Tongue (tissue), 2 donors: ENCODE data around the gene IL17RB. TPM values are rescaled to one million over a fixed set of nuclear protein-coding genes. Genes with fewer than 3 reads are reported as not detected.

ENCODE experiments used
- DNase-seq: peaks from one replicate; pipeline ENCODE4 v3.0.0-alpha.2; 2015
- total RNA-seq: library from RNA; depleted of rRNA; stranded (reverse); fragments of >200 nt; gene quantifications from one replicate; pipeline ENCODE4 v1.2.3, GENCODE V29; 2014

The IL17RB gene
- total RNA-seq, 1 donor from 2014 or later, result 1.0 TPM

DNA sequence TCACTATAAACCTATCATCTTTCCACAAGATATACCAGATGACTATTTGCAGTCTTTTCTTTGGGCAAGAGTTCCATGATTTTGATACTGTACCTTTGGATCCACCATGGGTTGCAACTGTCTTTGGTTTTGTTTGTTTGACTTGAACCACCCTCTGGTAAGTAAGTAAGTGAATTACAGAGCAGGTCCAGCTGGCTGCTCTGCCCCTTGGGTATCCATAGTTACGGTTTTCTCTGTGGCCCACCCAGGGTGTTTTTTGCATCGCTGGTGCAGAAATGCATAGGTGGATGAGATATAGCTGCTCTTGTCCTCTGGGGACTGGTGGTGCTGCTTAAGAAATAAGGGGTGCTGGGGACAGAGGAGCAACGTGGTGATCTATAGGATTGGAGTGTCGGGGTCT, 33.9 kb upstream of the IL17RB start:
- DNase-seq, result no peak

DNA sequence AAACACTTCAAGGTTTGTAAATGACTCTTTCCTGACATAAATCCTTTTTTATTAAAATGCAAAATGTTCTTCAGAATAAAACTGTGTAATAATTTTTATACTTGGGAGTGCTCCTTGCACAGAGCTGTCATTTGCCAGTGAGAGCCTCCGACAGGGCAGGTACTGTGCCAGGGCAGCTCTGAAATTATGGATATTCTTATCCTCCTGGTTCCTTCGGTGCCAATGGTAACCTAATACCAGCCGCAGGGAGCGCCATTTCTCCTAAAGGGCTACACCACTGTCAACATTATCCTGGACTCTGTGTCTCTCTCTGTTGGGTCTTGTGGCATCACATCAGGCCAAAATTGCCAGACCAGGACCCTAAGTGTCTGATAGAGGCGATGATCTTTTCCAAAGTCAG, 33.1 kb upstream of the IL17RB start:
- DNase-seq, result no peak

DNA sequence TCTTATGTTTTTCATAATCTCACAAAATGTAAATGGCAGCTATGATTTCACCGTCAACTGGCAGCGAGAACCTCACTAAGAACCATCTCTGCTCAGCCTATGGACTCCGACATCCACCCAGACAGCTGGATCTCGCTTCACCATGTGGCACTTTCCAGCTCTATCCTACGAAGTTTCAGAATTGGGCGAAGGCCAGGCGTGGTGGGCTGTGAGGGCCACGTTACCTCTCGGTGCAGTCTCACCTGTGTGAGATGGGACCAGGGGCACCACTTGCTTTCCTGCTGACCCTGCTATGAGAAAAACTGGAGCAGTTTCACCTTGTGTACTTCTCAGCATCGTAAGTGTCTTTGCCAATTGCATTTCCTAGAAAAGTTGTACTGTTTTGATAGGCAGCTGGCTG, 32.5 kb upstream of the IL17RB start:
- no peak for DNase-seq

GRCh38 chr3:53815067-53815466, 31.3 kb upstream of the IL17RB start:
- DNase-seq, result no peak

GRCh38 chr3:53815651-53816050, 30.7 kb upstream of the IL17RB start:
- no peak for DNase-seq

GRCh38 chr3:53816425-53816824, 29.9 kb upstream of the IL17RB start:
- no peak for DNase-seq

- no peak for DNase-seq
These were observed 29.2 kb upstream of the IL17RB start for GRCh38 chr3:53817211-53817610.

DNA sequence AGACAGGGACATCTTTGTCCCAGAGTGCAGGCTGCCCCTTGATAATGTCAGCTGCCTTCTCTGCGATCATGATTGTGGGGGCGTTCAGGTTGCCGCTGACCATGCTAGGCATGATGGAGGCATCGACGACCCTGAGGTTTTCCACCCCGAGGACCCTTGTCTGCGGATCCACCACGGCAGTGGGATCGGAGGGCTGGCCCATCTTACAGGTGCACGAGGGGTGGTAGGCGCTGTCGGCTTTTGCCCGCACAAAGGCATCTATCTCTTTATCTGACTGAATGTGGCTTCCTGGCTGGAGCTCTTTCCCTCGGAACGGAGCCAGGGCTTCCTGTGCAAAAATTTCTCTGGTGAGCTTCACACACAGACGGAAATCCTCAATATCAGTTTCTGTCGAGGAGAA, 28.6 kb upstream of the IL17RB start:
- no peak for DNase-seq

DNA sequence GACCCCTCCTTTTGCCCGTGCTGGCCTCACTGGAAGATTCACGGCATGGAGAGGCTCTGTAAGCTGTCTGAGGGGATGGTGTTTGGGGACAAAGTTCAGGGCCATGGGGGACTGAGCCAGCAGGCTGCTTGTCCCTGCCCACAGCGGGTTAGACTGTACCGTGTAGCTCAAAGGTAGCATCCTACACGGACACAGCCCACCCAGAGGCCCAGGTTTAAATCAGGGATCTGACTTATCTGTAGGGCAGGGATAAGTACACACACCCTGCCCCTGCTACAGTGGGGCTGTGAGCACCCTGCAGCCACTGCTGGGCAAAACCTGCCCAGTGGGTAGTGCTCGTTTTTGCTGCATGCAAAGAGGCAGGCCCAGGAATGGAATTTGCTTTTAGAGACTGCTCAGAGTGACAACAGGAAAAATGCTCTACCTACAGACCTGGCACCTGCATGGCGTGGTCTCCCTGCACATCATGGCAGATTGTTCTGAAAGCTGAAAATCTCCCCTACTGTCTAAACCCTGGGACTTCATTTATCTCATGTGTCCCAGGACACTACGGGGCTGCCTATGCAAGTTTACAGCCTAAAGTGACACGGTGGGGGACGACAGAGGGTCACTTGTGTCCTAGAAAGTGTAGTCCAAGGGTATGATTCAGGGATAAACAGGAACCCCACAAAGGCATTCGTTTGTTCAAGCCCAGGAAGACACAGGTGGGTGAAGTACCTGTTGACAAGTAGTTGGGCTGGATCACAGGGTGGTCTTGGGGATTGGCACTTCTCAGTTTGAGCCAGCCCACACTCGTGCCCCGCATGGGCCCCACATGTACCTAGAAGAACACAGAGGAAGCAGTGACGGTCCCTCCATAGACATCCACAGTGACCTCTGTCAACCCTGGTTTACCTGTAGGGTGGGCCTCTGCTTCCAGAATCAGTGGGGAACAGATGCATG, 27.9 kb upstream of the IL17RB start:
- DNase-seq, result no peak

DNA sequence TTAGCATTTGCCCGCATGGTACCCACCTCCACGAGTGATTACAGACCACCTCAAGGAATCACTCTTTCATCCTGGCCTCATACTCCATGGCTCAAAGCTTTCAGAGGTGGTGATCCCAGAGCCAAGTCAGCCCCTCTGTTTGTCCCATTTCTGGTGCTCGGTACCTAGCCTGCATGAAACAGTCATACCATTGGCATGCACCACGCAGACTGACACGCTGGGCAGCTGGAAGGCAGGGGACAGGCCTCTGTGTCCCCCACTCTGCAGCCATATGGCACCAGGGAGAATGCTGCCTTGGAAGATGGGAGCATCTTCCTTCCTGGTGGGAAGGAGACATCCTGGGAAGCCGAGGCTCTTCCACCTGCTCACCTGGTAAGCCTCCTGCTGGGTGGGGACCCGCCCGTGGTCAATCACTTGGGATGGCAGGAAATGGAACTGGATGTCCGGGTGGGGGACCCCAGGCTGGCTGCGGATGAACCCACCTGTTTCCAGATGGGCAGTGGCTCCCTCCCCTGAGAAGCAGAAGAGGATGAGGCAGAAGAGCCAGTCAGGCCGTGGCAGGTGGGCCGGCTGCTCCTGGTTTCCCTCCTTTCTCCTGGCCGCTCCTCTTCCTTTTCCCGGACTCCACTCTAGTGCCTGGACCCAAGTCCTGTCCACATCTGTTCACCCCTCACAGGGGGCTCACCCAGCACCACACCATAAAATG, 27.1 kb upstream of the IL17RB start:
- DNase-seq, result no peak

- DNase-seq, result no peak
These were observed 26.3 kb upstream of the IL17RB start for GRCh38 chr3:53820084-53820483.

DNA sequence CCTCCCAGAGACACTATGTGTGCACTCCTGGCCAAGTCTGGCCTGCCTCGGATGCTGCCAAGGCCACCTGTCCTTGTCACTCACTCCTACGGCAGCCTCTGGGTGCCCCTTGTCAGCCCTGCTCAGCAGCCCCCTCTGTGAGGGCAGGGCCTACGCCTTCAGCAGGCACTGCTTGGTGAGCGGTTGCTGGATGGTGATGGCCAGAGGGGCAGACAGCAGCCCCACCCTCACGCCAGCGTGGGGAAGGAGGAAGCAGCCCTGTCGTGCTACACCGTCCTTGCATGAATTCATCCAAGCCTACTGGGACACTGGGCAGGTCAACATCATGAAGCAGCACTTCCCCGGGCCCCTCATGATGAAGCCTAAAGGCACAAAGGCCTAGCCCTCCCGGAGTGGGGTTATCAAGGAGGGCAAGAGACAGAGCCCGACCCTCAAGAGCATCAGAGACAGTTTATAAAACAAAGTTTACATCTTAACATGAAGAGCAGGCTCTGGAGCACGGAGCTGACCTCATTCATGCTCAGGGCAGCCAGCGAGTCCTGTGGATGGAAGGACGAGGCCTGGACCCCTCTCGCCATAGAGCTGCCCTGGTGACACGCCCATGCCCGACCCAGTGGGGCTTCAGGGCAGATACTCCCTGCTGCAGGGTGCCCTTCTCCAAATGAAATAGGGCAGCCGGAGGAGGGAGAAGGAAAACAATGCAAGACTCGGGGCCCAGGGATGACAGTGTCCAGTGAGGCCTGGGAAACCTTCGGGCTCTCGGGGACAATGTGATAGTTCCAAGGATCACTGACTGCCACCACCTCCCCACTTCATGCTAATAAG, 25.4 kb upstream of the IL17RB start:
- peak; percentile 92 for DNase-seq

- peak; percentile 75 for DNase-seq
These were observed 24.7 kb upstream of the IL17RB start for GRCh38 chr3:53821631-53822121.

GRCh38 chr3:53822331-53822741, 24.0 kb upstream of the IL17RB start:
- no peak for DNase-seq

DNA sequence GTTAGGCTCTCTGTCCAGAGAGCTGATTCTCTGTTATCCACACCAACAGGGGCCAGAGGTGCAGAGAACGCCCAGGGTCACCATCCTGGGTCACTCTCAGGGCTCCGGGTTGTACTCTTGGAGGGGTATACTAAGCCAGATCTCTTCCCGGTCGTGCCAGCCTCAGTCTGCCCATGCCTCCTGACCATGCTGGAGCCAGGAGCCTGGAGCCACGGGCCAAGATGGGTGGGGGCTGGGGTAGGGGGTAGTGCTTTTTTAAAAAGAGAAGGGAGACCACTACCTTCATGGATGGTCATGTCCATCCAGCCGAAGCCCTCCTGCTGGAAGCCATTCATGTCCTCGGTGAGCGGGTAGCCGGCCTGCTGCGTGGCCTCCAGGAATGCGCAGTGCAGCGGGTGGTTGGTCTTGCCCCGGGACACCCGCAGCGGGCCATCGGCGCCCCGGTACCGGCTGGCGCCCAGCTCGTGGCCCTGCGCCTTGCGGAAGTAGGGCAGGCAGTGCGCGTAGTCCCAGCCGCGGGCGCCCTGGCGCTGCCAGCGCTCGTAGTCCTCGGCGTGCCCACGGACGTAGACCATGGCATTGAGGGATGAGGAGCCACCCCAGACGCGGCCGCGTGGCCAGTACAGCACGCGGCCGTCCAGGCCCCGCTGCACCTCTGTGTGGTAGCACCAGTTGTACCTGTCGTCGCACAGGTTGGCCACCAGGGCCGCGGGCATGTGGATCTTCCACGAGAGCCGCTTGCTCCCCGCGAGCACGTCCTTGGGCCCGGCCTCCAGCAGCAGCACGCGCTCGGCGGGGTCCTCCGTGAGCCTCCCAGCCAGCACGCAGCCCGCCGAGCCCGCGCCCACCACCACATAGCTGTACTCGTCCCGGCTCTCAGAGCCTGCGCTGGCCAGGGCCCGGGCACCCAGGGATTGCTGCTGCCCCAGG, 23.1 kb upstream of the IL17RB start:
- no peak for DNase-seq

- no peak for DNase-seq
These were observed 22.3 kb upstream of the IL17RB start for GRCh38 chr3:53823956-53824657.

GRCh38 chr3:53824795-53825194, 21.6 kb upstream of the IL17RB start:
- no peak for DNase-seq

DNA sequence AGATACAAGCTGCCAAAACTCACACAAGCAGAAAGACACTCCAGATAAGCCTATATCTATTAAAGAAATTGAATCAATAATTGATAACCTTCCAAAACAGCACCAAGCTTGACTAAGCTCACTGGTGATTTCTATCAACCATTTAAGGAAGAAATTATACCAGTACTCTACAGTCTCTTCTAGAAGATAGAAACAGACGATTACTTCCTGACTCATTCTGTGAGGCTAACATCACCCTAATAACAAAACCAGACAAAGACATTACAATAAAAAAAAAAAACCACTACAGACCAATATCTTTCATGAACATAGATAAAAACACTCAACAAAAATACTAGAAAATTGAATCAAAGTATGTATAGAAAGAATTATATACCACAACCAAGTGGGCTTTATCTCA, 20.3 kb upstream of the IL17RB start:
- no peak for DNase-seq

GRCh38 chr3:53828581-53828980, 17.8 kb upstream of the IL17RB start:
- DNase-seq, result no peak

GRCh38 chr3:53829605-53830004, 16.8 kb upstream of the IL17RB start:
- no peak for DNase-seq

DNA sequence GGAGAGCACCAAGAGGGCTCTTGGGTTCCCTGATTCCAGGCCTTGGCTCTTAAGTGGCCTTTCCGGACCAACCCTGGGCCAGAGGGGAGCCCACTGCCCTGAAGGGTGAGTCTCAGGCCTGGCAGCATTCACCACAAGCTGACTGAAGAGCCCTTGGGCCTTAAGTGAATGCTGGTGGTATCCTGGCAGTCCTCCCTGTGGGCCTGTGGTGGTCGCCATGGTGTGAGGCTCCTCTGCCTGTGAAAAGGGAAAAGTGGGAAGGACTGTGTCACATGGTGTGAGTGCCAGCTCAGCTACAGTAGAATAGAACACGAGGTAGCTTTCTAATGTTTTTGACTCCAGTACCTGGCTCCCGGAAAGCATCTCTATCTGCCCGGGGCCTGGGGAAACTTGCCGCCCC, 15.4 kb upstream of the IL17RB start:
- no peak for DNase-seq
